ENCODE results near the gene PIK3R6.

The PIK3R6 gene

GRCh38 chr17:8867361-8867981 is at the start of gene PIK3R6:
TSS of gene PIK3R6 (minus strand) at chr17:8867674. CDS start at chr17:8849794, 17,880 bp downstream.
- no peak for DNase-seq

GRCh38 chr17:8916466-8916865 is 49.0 kb upstream of the PIK3R6 start:
- no peak for DNase-seq

GRCh38 chr17:8914554-8914953 is 47.1 kb upstream of the PIK3R6 start:
- DNase-seq = no peak

GRCh38 chr17:8913879-8914278 is 46.4 kb upstream of the PIK3R6 start:
- DNase-seq = no peak

GRCh38 chr17:8913091-8913490 is 45.6 kb upstream of the PIK3R6 start:
- no peak for DNase-seq

- DNase-seq = no peak
Observed at GRCh38 chr17:8912084-8912981, 44.9 kb upstream of the PIK3R6 start.

GRCh38 chr17:8910969-8911604 is 43.6 kb upstream of the PIK3R6 start:
- no peak for DNase-seq

- DNase-seq = no peak
Observed at GRCh38 chr17:8909586-8910270, 42.3 kb upstream of the PIK3R6 start.

GRCh38 chr17:8905331-8905730 is 37.9 kb upstream of the PIK3R6 start:
- no peak for DNase-seq

GRCh38 chr17:8904686-8905085 is 37.2 kb upstream of the PIK3R6 start:
- no peak for DNase-seq

- DNase-seq = no peak
Observed at GRCh38 chr17:8904201-8904600, 36.7 kb upstream of the PIK3R6 start.

GRCh38 chr17:8900626-8901585 is 33.4 kb upstream of the PIK3R6 start:
- peak in 1 of 2 experiments; percentile 23 for DNase-seq

GRCh38 chr17:8900207-8900606 is 32.7 kb upstream of the PIK3R6 start:
- no peak for DNase-seq

GRCh38 chr17:8898636-8899035 is 31.2 kb upstream of the PIK3R6 start:
- no peak for DNase-seq

- no peak for DNase-seq
Observed at GRCh38 chr17:8898126-8898525, 30.7 kb upstream of the PIK3R6 start.

GRCh38 chr17:8896641-8897635 is 29.5 kb upstream of the PIK3R6 start:
- DNase-seq = no peak

GRCh38 chr17:8896087-8896486 is 28.6 kb upstream of the PIK3R6 start:
- DNase-seq = no peak

- DNase-seq = peak; percentile 27 to 35
Observed at GRCh38 chr17:8894673-8895578, 27.5 kb upstream of the PIK3R6 start.

GRCh38 chr17:8894202-8894671 is 26.8 kb upstream of the PIK3R6 start:
- DNase-seq = no peak

Measured in stimulated activated CD4-positive, alpha-beta T cell treated with anti-CD3 and anti-CD28 coated beads, Interleukin-4, amount 100 ng/mL, for 4 hours (primary cell).